Measurements from ENCODE around the gene MSANTD2.

MSANTD2 gene

GRCh38 chr11:124783002-124783401, 17.2 kb downstream of the MSANTD2 start:
- H3K27ac ChIP-seq (replicated peaks), result no peak overlapping the region
- H3K4me3 ChIP-seq (replicated peaks; ENCODE audit: insufficient read depth, low read length), result no peak overlapping the region
- H3K27me3 ChIP-seq (ENCODE audit: insufficient read depth, poor library complexity, severe bottlenecking), result no peaks in the 10 kb centered on the region
- no peak for TF ChIP-seq GABPA (IDR thresholded peaks at IDR 0.05; ENCODE audit: low read depth)
- no peak for TF ChIP-seq REST (IDR thresholded peaks at IDR 0.05; ENCODE audit: insufficient replicate concordance, low read depth)
- TF ChIP-seq, protein P1, sequence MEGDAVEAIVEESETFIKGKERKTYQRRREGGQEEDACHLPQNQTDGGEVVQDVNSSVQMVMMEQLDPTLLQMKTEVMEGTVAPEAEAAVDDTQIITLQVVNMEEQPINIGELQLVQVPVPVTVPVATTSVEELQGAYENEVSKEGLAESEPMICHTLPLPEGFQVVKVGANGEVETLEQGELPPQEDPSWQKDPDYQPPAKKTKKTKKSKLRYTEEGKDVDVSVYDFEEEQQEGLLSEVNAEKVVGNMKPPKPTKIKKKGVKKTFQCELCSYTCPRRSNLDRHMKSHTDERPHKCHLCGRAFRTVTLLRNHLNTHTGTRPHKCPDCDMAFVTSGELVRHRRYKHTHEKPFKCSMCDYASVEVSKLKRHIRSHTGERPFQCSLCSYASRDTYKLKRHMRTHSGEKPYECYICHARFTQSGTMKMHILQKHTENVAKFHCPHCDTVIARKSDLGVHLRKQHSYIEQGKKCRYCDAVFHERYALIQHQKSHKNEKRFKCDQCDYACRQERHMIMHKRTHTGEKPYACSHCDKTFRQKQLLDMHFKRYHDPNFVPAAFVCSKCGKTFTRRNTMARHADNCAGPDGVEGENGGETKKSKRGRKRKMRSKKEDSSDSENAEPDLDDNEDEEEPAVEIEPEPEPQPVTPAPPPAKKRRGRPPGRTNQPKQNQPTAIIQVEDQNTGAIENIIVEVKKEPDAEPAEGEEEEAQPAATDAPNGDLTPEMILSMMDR (IDR thresholded peaks at IDR 0.05; ENCODE audit: insufficient read depth, low read length), result no peak
- TF ChIP-seq SPI1 (IDR thresholded peaks at IDR 0.05; ENCODE audit: borderline replicate concordance, low read depth), result no peak
- no peak for TF ChIP-seq POLR2AphosphoS5 (IDR thresholded peaks at IDR 0.05; ENCODE audit: low read depth)
- DNase-seq (ENCODE audit: low read depth in 1 of 2, low spot score in 1 of 2), result no peak

- no peak for DNase-seq (ENCODE audit: low read depth in 1 of 2, low spot score in 1 of 2)
- H3K4me3 ChIP-seq (replicated peaks; ENCODE audit: insufficient read depth, low read length), result no peak overlapping the region
- H3K27me3 ChIP-seq (ENCODE audit: insufficient read depth, poor library complexity, severe bottlenecking), result no peaks in the 10 kb centered on the region
- TF ChIP-seq POLR2AphosphoS5 (IDR thresholded peaks at IDR 0.05; ENCODE audit: low read depth) (no peak), SPI1 (IDR thresholded peaks at IDR 0.05; ENCODE audit: borderline replicate concordance, low read depth) (no peak), REST (IDR thresholded peaks at IDR 0.05; ENCODE audit: insufficient replicate concordance, low read depth) (no peak), GABPA (IDR thresholded peaks at IDR 0.05; ENCODE audit: low read depth) (no peak)
- TF ChIP-seq, protein P1 (IDR thresholded peaks at IDR 0.05; ENCODE audit: insufficient read depth, low read length), result no peak
- no peak overlapping the region for H3K27ac ChIP-seq (replicated peaks)
Observed at GRCh38 chr11:124779568-124779967, 20.6 kb downstream of the MSANTD2 start.

DNA sequence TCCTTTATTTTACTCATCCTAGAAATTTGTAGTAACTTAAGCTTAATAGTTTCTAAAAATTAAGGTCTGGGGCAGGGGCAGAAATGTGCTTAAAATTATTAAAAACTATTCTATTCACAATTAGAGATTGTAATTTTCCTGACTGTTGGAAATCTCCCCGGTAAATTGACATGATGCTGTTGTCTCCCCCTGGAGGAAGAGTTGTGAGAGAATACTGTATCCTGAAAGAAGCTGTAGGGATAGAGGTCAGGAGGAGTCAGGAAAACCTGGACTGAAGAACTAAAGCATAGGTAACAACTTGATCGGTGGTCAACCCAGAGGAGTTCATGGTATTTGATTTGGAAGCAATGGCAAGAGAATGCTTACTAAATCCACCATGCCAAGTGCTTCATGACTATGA, 21.9 kb downstream of the MSANTD2 start:
- DNase-seq (ENCODE audit: low read depth in 1 of 2, low spot score in 1 of 2), result no peak
- no peak overlapping the region for H3K4me3 ChIP-seq (replicated peaks; ENCODE audit: insufficient read depth, low read length)
- H3K27ac ChIP-seq (replicated peaks), result no peak overlapping the region
- TF ChIP-seq GABPA (IDR thresholded peaks at IDR 0.05; ENCODE audit: low read depth) (no peak), SPI1 (IDR thresholded peaks at IDR 0.05; ENCODE audit: borderline replicate concordance, low read depth) (no peak), POLR2AphosphoS5 (IDR thresholded peaks at IDR 0.05; ENCODE audit: low read depth) (no peak), REST (IDR thresholded peaks at IDR 0.05; ENCODE audit: insufficient replicate concordance, low read depth) (no peak)
- TF ChIP-seq, protein P1 (IDR thresholded peaks at IDR 0.05; ENCODE audit: insufficient read depth, low read length), result no peak
- no peaks in the 10 kb centered on the region for H3K27me3 ChIP-seq (ENCODE audit: insufficient read depth, poor library complexity, severe bottlenecking)
